ENCODE data around the gene LMTK3.

GRCh38 chr19:48443731-48444128 lies 67.9 kb downstream of the LMTK3 start:
- TF ChIP-seq CTCF (IDR thresholded peaks at IDR 0.05) (no peak), POLR2A (IDR thresholded peaks at IDR 0.05) (no peak), POLR2AphosphoS5 (IDR thresholded peaks at IDR 0.05) (no peak)
